ENCODE data around the gene PEX14.

- TF ChIP-seq CTCF (optimal IDR thresholded peaks at IDR 0.05 in 1 of 3, IDR thresholded peaks at IDR 0.05 in 1 of 3, conservative IDR thresholded peaks at IDR 0.05 in 1 of 3; ENCODE audit: extremely low read depth in 1 of 3, insufficient read depth in 2 of 3, low read length in 3 of 3) (no peak), EZH2 (IDR thresholded peaks at IDR 0.05; ENCODE audit: low read length) (no peak)
Measured at GRCh38 chr1:10667861-10668761, 193.4 kb downstream of the PEX14 start.

Data from keratinocyte (primary cell).